Endothelial cell of umbilical vein (primary cell): ENCODE measurements around the gene MBNL2. TPM values are rescaled to one million over a fixed set of nuclear protein-coding genes. Genes with fewer than 3 reads are reported as not detected.

ENCODE experiments used
- BruUV-seq: library from RNA; stranded (reverse); fragments of 400-500 nt; replicated peaks from 2 replicates; lab custom pipeline; 2021; lab: Mats Ljungman, UMichigan
- CTCF ChIA-PET: fragments of 300-600, 350-600 bp; sonication (Branson Sonifier 250); formaldehyde crosslinking; loops from one replicate; lab custom pipeline; 2021; ENCODE audit warnings: antibody characterized with exemption, inconsistent platforms; lab: Charles Lee
- POLR2A ChIA-PET: fragments of 300-600, 350-600 bp; sonication (Branson Sonifier 250); formaldehyde crosslinking; loops from one replicate; lab custom pipeline; 2021; ENCODE audit warnings: antibody characterized with exemption, inconsistent platforms; lab: Charles Lee
- DNase-seq: peaks from one replicate; pipeline ENCODE4 v3.0.0-alpha.2; 2011; ENCODE audit warnings: low read depth, low spot score
- FAIRE-seq: peaks from 2 replicates; lab custom pipeline; 2011; peaks lifted over from hg19 to GRCh38; lab: Jason Lieb, UNC
- H2AFZ ChIP-seq: 2 replicates; pipeline ENCODE4 v1.6.0; 2012; ENCODE audit warnings: low read depth, low read length, control low read depth, inconsistent platforms
- H3K27ac ChIP-seq: 2 replicates; pipeline ENCODE4 v1.5.1; 2011; ENCODE audit warnings: low read depth, mild to moderate bottlenecking, control low read depth, low read length, moderate library complexity; ENCODE audit not compliant: insufficient read depth
- H3K27me3 ChIP-seq, 2 experiments: 2 replicates each; pipeline versions ENCODE4 v1.6.0 to v1.6.1; 2011; ENCODE audit warnings: low read length in 2 of 2, mixed read lengths in 1 of 2; ENCODE audit not compliant: control insufficient read depth in 2 of 2, insufficient read depth in 2 of 2
- H3K36me3 ChIP-seq, 2 experiments: 2 replicates in 1 of 2; 3 replicates in 1 of 2; pipeline ENCODE4 v1.5.1; 2011; ENCODE audit warnings: low read length in 2 of 2, mild to moderate bottlenecking in 1 of 2, moderate library complexity in 1 of 2; ENCODE audit not compliant: control insufficient read depth in 2 of 2, insufficient read depth in 2 of 2; ENCODE audit errors: extremely low read depth in 1 of 2
- H3K4me1 ChIP-seq: 3 replicates; pipeline ENCODE4 v1.5.1; 2011; ENCODE audit warnings: mild to moderate bottlenecking, low read length; ENCODE audit not compliant: control insufficient read depth, insufficient read depth; ENCODE audit errors: extremely low read depth
- H3K4me2 ChIP-seq: 2 replicates; pipeline ENCODE4 v1.6.1; 2011; ENCODE audit warnings: low read length, control low read depth, mixed read lengths; ENCODE audit not compliant: insufficient read depth
- H3K4me3 ChIP-seq, 3 experiments: fragments of 200-600 bp in 1 of 3; sonication (generic), shearing (Covaris generic) in 1 of 3; replicated peaks in 1 of 3; 2 replicates each; pipeline ENCODE4 v1.5.1; 2011 to 2016; ENCODE audit warnings: control low read depth in 3 of 3, low read length in 3 of 3, mild to moderate bottlenecking in 2 of 3, inconsistent platforms in 1 of 3, low read depth in 1 of 3, moderate library complexity in 1 of 3; ENCODE audit not compliant: insufficient read depth in 1 of 3
- H3K79me2 ChIP-seq: 2 replicates; pipeline ENCODE4 v1.6.0; 2012; ENCODE audit warnings: low read length, inconsistent platforms; ENCODE audit not compliant: control insufficient read depth, insufficient read depth
- H3K9ac ChIP-seq: replicated peaks from 2 replicates; pipeline ENCODE3; 2011; ENCODE audit warnings: low read length, control low read depth; ENCODE audit not compliant: insufficient read depth; ENCODE audit errors: extremely low read depth
- H3K9me1 ChIP-seq: replicated peaks from 3 replicates; pipeline ENCODE4 v1.6.0; 2011; ENCODE audit warnings: mild to moderate bottlenecking, low read length; ENCODE audit not compliant: control insufficient read depth, insufficient read depth; ENCODE audit errors: extremely low read depth
- H3K9me3 ChIP-seq: replicated peaks from 2 replicates; pipeline ENCODE4 v1.5.1; 2012; ENCODE audit warnings: low read length, inconsistent platforms; ENCODE audit not compliant: control insufficient read depth, insufficient read depth
- H4K20me1 ChIP-seq: replicated peaks from 2 replicates; pipeline ENCODE3; 2011; ENCODE audit warnings: mild to moderate bottlenecking, low read length; ENCODE audit not compliant: control insufficient read depth, insufficient read depth; ENCODE audit errors: extremely low read depth
- CTCF ChIP-seq, 2 donors: IDR thresholded peaks; 1 replicate in 1 of 2; 2 replicates in 1 of 2; pipeline ENCODE4 v1.5.1; 2011; ENCODE audit warnings: low read length in 2 of 2, mild to moderate bottlenecking in 2 of 2, moderate library complexity in 2 of 2, control low read depth in 1 of 2, inconsistent platforms in 1 of 2, low read depth in 1 of 2; ENCODE audit not compliant: insufficient read depth in 1 of 2; ENCODE audit errors: extremely low read depth in 1 of 2
- EZH2 ChIP-seq: IDR thresholded peaks from 2 replicates; pipeline ENCODE4 v1.6.1; 2012; ENCODE audit warnings: borderline replicate concordance, low read depth, mild to moderate bottlenecking, moderate library complexity, low read length, inconsistent platforms; ENCODE audit not compliant: severe bottlenecking
- FOS ChIP-seq: IDR thresholded peaks from 2 replicates; pipeline ENCODE4 v1.6.1; 2011; ENCODE audit warnings: mild to moderate bottlenecking, low read length, moderate library complexity, borderline replicate concordance; ENCODE audit not compliant: insufficient read depth
- GATA2 ChIP-seq: IDR thresholded peaks from 2 replicates; pipeline ENCODE4 v1.7.0; 2011; ENCODE audit warnings: low read depth, mild to moderate bottlenecking, moderate library complexity, mixed read lengths, low read length; ENCODE audit not compliant: insufficient read length, insufficient read depth
- JUN ChIP-seq: IDR thresholded peaks from 2 replicates; pipeline ENCODE4 v1.6.1; 2011; ENCODE audit warnings: borderline replicate concordance, low read depth; ENCODE audit not compliant: insufficient read length, insufficient read depth
- MAX ChIP-seq: IDR thresholded peaks from 2 replicates; pipeline ENCODE4 v1.6.1; 2011; ENCODE audit not compliant: insufficient read depth, insufficient read length
- MYC ChIP-seq: IDR thresholded peaks from one replicate; pipeline ENCODE4 v1.6.1; 2011; ENCODE audit warnings: mild to moderate bottlenecking, low read depth, low read length
- POLR2A ChIP-seq: IDR thresholded peaks from 2 replicates; pipeline ENCODE4 v1.6.1; 2012; ENCODE audit warnings: low read depth, mild to moderate bottlenecking, control low read depth, low read length
- POLR2AphosphoS5 ChIP-seq: IDR thresholded peaks from 2 replicates; pipeline ENCODE4 v1.6.1; 2012; ENCODE audit warnings: low read depth, mild to moderate bottlenecking, control low read depth, low read length, moderate library complexity; ENCODE audit not compliant: insufficient read depth
- dilution Hi-C: fragments of 300-500 bp; cut with MboI; formaldehyde crosslinking; loops from one replicate; pipeline ENCODE4 v1.15.0; 2019; ENCODE audit warnings: low sequenced_read_pairs; ENCODE audit not compliant: extremely low pct_ligation_motif_present
- intact Hi-C: fragments of 100-400 bp; cut with micrococcal nuclease; formaldehyde crosslinking; loops from one replicate; pipeline ENCODE4 v1.10.0; 2022
- polyA plus RNA-seq, 4 experiments: library from polyadenylated mRNA; depleted of rRNA in 3 of 4; stranded (reverse) in 3 of 4; unstranded in 1 of 4; fragments of >200 nt; gene quantifications; 2 replicates each; pipeline versions ENCODE4 v1.2.1 to v1.2.3, GENCODE V29; 2011 to 2012; ENCODE audit warnings: missing spikeins in 1 of 4
- total RNA-seq: library from RNA; stranded (reverse); gene quantifications from 2 replicates; pipeline ENCODE4 v1.2.3, GENCODE V29; 2021

MBNL2 gene
- total and polyA plus RNA-seq, 2 donors (not counting 3 experiments of a cell fraction or from before 2014, with no cell fraction given), result 32.9 to 76.5 TPM

GRCh38 chr13:97407540-97407939 lies 185.4 kb downstream of the MBNL2 start:
- no TSS peak for BruUV-seq
- Histone ChIP-seq H3K4me2 (no peak overlapping the region), H3K27me3 (peaks cover 14 to 16% of the 10 kb centered on the region in 2 experiments), H3K9me3 (no peaks in the 10 kb centered on the region), H3K9me1 (no peaks in the 10 kb centered on the region), H4K20me1 (no peaks in the 10 kb centered on the region), H3K79me2 (no peaks in the 10 kb centered on the region), H3K4me3 (no peak overlapping the region), H3K27ac (no peak overlapping the region), H3K36me3 (no peaks in the 10 kb centered on the region), H2AFZ (no peak overlapping the region), H3K4me1 (no peaks in the 10 kb centered on the region), H3K9ac (no peak overlapping the region)
- POLR2A ChIA-PET, result no interaction called here
- FAIRE-seq (no peak), DNase-seq (no peak)
- intact Hi-C loops (no loop called here), dilution Hi-C loops (no loop called here)
- CTCF ChIA-PET, result interaction anchor here (0.9 kb wide), 1 partner anchor 10 kb away, joined by 3 read pairs; no protein-coding TSS in a partner anchor
- TF ChIP-seq EZH2 (no peak), CTCF (IDR thresholded peaks at IDR 0.05; ENCODE audit: extremely low read depth in 1 of 2, insufficient read depth in 1 of 2, low read depth in 1 of 2, low read length in 2 of 2) (no peak), FOS (no peak), JUN (no peak), GATA2 (no peak), MAX (no peak), POLR2AphosphoS5 (no peak), MYC (no peak), POLR2A (no peak)
